Activated T-cell treated with anti-CD3 and anti-CD28 coated beads, Interleukin-2, amount 50 U/mL, for 72 hours (primary cell): ENCODE results near the gene NSUN6. TPM values are rescaled to one million over a fixed set of nuclear protein-coding genes. Genes with fewer than 3 reads are reported as not detected.
A peak's percentile ranks its signal among the peaks of the same experiment; 100 is the strongest.

ENCODE experiments used
- ATAC-seq, 2 donors: fragments of 150-1000 bp; cut with Tn5 transposase; replicated peaks in 1 of 2; 2 replicates each; pipeline ENCODE4 v1.10.0; 2021; ENCODE audit warnings: moderate library complexity in 2 of 2, mild to moderate bottlenecking in 1 of 2
- DNase-seq, 2 donors: peaks; one replicate each; pipeline ENCODE4 v3.0.0; 2021 to 2022; ENCODE audit warnings: mixed read lengths in 1 of 2
- H3K27ac Mint-ChIP-seq: one replicate; pipeline ENCODE4 v1.8.0; 2022; ENCODE audit warnings: mild to moderate bottlenecking, moderate library complexity, mixed read lengths
- H3K27me3 Mint-ChIP-seq: one replicate; pipeline ENCODE4 v1.8.0; 2022; ENCODE audit warnings: low read depth, mixed read lengths
- H3K36me3 Mint-ChIP-seq, 2 donors: one replicate each; pipeline ENCODE4 v1.8.0; 2022; ENCODE audit warnings: mixed read lengths in 2 of 2, mild to moderate bottlenecking in 1 of 2; ENCODE audit not compliant: insufficient read depth in 2 of 2
- H3K4me1 Mint-ChIP-seq: one replicate; pipeline ENCODE4 v1.8.0; 2022; ENCODE audit warnings: low read depth, mixed read lengths
- H3K4me3 Mint-ChIP-seq, 2 donors: one replicate each; pipeline ENCODE4 v1.8.0; 2022; ENCODE audit warnings: mild to moderate bottlenecking in 2 of 2, mixed read lengths in 2 of 2, moderate library complexity in 2 of 2
- H3K9me3 Mint-ChIP-seq, 2 donors: one replicate each; pipeline ENCODE4 v1.8.0; 2022; ENCODE audit warnings: mixed read lengths in 2 of 2
- total RNA-seq, 2 donors: library from RNA; stranded (reverse); gene quantifications; one replicate each; pipeline ENCODE4 v1.2.3, GENCODE V29; 2022

NSUN6 gene, protein sequence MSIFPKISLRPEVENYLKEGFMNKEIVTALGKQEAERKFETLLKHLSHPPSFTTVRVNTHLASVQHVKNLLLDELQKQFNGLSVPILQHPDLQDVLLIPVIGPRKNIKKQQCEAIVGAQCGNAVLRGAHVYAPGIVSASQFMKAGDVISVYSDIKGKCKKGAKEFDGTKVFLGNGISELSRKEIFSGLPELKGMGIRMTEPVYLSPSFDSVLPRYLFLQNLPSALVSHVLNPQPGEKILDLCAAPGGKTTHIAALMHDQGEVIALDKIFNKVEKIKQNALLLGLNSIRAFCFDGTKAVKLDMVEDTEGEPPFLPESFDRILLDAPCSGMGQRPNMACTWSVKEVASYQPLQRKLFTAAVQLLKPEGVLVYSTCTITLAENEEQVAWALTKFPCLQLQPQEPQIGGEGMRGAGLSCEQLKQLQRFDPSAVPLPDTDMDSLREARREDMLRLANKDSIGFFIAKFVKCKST
- total RNA-seq = 10 to 100 TPM; 22.4 to 23.8 TPM

DNA sequence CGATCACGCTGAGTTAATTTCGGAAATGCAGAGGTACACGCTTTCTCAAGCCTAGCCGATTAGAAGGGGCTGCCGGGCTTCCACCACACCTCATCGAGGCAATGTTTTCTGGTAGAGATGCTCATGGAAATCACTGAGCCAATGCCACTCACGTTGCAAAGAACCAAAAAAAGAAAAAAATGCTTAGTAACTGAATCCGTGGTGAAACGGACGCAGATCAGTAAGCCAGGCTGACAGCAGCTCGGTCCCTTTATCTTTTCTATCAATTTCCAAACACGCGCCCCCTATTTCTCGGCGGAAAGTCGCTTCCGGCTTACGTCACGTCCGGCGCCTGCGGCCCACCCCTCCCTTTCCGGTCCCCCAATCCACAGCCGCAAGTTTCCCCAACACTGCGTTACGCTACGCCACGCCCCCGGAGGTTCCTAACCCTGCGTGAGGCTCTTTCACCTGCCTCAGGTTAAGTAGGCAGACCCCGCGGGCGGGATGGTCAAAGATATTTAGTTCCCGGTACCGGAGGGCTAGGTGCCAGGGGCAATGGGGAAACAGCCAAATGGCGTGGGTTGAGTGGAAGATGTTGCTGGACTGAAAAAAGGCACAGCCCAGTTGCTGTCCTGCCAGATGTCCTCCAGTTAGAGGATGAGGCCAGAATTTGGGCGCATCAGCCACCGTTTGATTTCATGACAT lies at the start of gene NSUN6:
Gene NSUN6, minus strand, starts transcription at position 264 of the 684 bp plus-strand sequence. CDS start 384 bp downstream, outside the sequence.
- peak; percentile 94 for DNase-seq
- Mint-ChIP-seq H3K36me3 (peaks cover 0 to 3% of the 10 kb centered on the region in 2 donors), H3K27me3 (no peaks in the 10 kb centered on the region), H3K4me3 (peak within 1 kb of the TSS; percentile 81 to 99), H3K27ac (peak within 1 kb of the TSS; percentile 98), H3K9me3 (no peaks in the 10 kb centered on the region), H3K4me1 (peaks cover 40% of the 10 kb centered on the region)
- peak; percentile 96 to 98 for ATAC-seq

DNA sequence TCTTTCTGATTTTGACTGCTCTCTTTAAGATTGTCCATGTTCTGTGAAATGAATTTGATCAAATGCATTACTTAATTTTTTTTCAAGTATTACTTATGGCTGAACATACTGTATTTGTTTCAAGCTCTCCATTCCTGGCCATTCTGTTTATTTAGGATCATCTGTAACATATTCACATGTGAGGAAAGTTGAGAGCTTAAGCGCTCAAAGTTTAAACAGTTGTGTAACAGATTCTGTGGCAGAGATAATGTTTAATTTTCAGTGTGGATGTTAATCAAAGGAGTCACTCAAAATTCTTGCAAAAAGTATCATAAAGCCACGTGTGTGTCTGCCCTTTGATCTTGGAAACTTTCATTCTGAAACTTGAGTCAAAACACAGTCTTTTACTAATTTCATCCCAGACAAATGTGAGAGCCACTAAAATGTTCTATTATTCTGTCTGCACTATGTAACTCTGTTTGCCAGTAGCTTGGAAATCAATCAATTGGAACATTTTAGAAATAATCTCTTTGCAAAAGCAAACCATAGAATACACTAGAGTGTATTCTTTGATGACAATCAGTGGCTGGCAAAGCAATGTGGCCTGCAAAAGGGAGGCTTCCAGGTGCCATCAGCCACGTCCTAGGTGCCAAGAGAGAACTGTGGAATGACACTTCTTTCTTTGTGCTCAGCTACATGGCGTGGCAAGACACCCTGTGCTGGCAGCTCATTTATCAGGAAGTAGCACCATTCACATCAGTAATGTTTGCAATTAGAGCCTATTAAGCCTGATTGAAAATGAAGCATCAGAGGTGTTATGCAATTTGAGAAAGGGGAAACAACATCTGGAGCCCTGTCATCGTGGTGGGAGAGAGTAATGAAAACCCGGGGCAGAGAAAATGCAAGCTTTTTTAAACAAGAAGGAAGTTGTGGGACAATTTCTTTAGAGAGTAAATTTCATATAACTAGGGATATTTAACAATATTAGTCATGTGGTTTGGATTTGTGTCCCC lies 48.8 kb upstream of the NSUN6 start:
- Mint-ChIP-seq H3K36me3 (no peaks in the 10 kb centered on the region), H3K9me3 (no peaks in the 10 kb centered on the region), H3K4me1 (peaks cover 16% of the 10 kb centered on the region), H3K27ac (no peak overlapping the region), H3K27me3 (no peaks in the 10 kb centered on the region), H3K4me3 (no peak overlapping the region)
- ATAC-seq (peak; percentile 66 to 78), DNase-seq (no peak)

DNA sequence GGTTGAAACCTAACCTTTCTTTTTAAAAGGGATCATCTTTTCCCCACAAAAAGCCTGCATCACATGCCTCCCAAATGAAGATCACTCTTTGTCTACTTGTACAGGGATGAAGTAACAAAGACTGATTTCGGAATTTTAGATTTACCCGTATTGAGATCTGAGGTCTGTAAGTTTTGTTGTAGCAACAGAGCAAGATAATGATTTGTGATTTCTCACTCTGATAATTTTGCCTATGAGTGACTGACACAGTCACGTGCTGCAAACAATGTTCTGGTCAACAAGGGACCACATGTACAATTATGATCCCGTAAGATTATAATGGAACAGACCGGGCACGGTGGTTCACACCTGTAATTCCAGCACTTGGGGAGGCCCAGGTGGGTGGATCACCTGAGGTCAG lies 39.2 kb upstream of the NSUN6 start:
- H3K9me3 Mint-ChIP-seq = no peaks in the 10 kb centered on the region
- no peak overlapping the region for H3K4me3 Mint-ChIP-seq
- no peaks in the 10 kb centered on the region for H3K27me3 Mint-ChIP-seq
- ATAC-seq (no peak), DNase-seq (no peak)
- no peaks in the 10 kb centered on the region for H3K4me1 Mint-ChIP-seq
- H3K27ac Mint-ChIP-seq = no peak overlapping the region
- no peaks in the 10 kb centered on the region for H3K36me3 Mint-ChIP-seq

DNA sequence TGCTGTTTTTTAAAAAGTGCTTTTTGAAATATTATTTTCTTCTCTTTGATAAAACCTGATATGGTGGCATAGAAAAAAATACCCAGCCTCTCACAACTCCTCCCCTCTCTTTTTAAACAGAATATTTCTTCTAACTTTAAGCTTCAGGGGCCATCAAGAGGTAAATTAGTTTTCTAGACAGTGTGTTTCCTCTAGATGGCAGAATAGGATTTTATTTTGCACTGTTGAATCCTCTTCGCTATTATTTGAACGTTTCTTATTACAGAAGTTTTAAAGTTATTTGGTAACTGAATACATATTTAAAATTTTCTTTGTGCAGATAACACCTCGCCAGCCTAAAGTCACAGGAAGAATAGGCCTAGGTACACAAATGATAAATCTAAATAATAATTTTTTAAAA lies 38.1 kb upstream of the NSUN6 start:
- no peaks in the 10 kb centered on the region for H3K36me3 Mint-ChIP-seq
- H3K9me3 Mint-ChIP-seq = no peaks in the 10 kb centered on the region
- no peaks in the 10 kb centered on the region for H3K27me3 Mint-ChIP-seq
- H3K4me1 Mint-ChIP-seq = peaks cover 9% of the 10 kb centered on the region
- H3K27ac Mint-ChIP-seq = no peak overlapping the region
- no peak for ATAC-seq
- no peak overlapping the region for H3K4me3 Mint-ChIP-seq
- DNase-seq = no peak

DNA sequence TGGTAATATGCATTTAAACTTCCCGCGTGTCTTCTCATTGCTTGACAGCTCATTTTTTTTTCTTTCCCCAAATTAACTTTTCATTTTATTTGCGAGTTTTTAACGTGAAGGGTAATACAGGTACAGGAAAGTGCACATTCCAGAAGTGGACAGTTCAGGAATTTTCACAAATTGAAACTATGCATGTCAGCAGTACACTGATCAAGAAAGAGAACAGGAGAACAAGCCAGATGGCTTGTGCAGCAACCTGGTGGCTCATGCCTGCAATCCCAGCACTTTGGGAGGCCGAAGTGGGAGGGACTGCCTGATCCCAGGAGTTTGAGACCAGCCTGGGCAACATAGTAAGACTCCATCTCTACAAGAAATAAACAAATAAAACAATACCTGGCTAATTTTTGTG lies 36.3 kb upstream of the NSUN6 start:
- peaks cover 0 to 1% of the 10 kb centered on the region in 2 donors for H3K36me3 Mint-ChIP-seq
- no peak for DNase-seq
- no peak overlapping the region for H3K4me3 Mint-ChIP-seq
- H3K27me3 Mint-ChIP-seq = no peaks in the 10 kb centered on the region
- H3K9me3 Mint-ChIP-seq = no peaks in the 10 kb centered on the region
- no peak for ATAC-seq
- no peak overlapping the region for H3K27ac Mint-ChIP-seq
- H3K4me1 Mint-ChIP-seq = peaks cover 17% of the 10 kb centered on the region

DNA sequence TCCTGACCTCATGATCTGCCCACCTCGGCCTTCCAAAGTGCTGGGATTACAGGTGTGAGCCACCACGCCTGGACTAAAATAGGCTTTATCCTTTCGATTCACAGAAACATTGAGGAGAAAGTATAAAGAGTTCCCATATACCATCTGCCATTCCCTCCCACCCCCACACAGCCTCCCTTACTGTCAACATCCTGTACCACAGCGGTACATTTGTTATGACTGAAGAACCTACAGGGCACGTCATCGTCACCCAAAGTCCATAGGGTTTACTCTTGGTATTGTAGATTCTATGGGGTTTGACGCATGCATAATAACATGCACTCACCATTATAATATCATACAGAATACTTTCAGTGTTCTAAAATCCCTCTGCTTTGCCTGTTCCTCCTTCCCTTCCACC lies 35.8 kb upstream of the NSUN6 start:
- Mint-ChIP-seq H3K27ac (no peak overlapping the region), H3K9me3 (no peaks in the 10 kb centered on the region), H3K4me3 (no peak overlapping the region), H3K27me3 (no peaks in the 10 kb centered on the region), H3K4me1 (peaks cover 17% of the 10 kb centered on the region), H3K36me3 (peaks cover 0 to 1% of the 10 kb centered on the region in 2 donors)
- no peak for ATAC-seq
- no peak for DNase-seq

DNA sequence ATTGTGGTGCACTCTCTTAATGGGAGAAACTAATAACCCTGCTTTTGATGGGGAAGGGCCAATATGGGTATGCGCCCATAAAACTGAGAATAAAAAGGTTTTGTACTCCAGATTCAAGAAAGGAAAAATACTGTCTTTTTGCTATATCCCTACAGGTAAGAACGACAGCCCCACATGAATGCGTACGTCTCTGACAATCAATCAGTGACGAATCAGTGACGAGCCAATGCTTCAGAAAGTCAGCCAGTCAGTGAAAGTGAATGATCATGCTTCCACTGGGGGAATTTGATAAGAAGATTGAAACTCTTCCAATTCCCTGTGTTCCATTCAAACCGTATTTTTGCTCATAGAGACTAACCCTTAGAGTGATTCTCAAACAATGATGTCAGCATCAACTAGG lies 34.2 kb upstream of the NSUN6 start:
- DNase-seq (no peak), ATAC-seq (no peak)
- H3K9me3 Mint-ChIP-seq = no peaks in the 10 kb centered on the region
- peaks cover 0 to 1% of the 10 kb centered on the region in 2 donors for H3K36me3 Mint-ChIP-seq
- H3K27ac Mint-ChIP-seq = no peak overlapping the region
- H3K4me3 Mint-ChIP-seq = no peak overlapping the region
- H3K27me3 Mint-ChIP-seq = no peaks in the 10 kb centered on the region
- H3K4me1 Mint-ChIP-seq = peaks cover 17% of the 10 kb centered on the region

DNA sequence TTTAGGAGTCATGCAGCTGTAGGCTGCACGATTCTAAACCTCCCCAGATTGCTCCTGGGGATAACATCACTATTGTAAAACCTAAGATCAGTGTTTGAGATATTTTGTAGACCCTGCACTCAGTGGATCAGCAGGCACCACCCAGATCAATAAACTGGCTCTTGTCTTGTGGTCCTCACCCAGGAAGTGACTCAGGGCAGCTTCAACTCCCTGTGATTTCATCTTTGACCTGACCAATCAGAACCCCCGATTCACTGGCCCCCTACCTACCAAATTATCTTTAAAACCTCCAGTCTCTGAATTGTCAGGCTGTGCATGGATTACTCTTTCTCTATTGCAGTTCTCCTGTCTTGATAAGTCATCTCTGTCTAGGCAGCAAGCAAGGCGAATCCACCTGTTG lies 33.6 kb upstream of the NSUN6 start:
- H3K36me3 Mint-ChIP-seq = peaks cover 0 to 1% of the 10 kb centered on the region in 2 donors
- H3K4me3 Mint-ChIP-seq = no peak overlapping the region
- H3K27me3 Mint-ChIP-seq = no peaks in the 10 kb centered on the region
- no peak overlapping the region for H3K27ac Mint-ChIP-seq
- ATAC-seq (peak; percentile 36 to 47), DNase-seq (peak in 1 of 2 donors; percentile 9)
- peaks cover 17% of the 10 kb centered on the region for H3K4me1 Mint-ChIP-seq
- no peaks in the 10 kb centered on the region for H3K9me3 Mint-ChIP-seq

DNA sequence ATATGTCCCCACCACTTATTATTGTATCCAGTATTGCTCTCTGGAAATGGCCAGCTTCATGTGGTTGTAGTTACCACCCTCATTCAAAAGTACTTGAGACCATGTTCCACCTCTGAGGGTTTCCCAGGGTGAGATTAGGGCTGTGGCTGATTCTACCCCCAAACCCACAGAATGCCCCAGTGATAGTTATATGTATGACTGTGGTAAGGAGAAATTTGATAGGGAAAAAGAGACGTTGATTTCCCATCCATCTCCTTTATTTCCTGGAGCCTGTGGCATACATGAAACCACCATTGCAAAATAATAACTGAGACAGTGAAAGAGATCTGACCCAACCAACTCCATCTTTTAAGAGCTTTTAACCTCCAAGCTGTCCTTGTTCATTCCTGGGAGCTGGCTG lies 33.0 kb upstream of the NSUN6 start:
- H3K27ac Mint-ChIP-seq = no peak overlapping the region
- H3K4me1 Mint-ChIP-seq = peaks cover 17% of the 10 kb centered on the region

DNA sequence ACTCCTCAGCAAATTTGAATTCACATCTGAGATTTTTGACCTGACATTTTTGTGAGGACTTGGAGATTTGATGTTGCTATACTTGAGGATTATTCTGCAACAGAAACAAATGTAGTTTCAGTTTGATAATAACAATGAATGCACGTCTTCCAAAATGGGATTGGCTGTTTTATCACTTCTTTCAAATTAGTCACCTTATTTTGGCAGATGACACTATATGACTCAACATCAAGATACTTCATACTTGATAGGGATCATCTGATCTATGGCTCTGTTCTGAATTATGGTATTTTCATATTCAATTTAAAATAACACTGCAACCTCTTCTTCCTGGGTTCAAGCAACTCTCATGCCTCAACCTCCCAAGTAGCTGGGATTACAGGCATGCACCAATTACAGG lies 32.0 kb upstream of the NSUN6 start:
- no peak for DNase-seq
- Mint-ChIP-seq H3K9me3 (no peaks in the 10 kb centered on the region), H3K4me3 (no peak overlapping the region), H3K27me3 (no peaks in the 10 kb centered on the region), H3K4me1 (peaks cover 17% of the 10 kb centered on the region), H3K36me3 (peaks cover 0 to 1% of the 10 kb centered on the region in 2 donors), H3K27ac (peak overlapping the region; percentile 45)
- ATAC-seq = no peak

More for the DNA sequence above, 33.0 kb upstream of the NSUN6 start:
- ATAC-seq (no peak), DNase-seq (no peak)
- H3K4me3 Mint-ChIP-seq = no peak overlapping the region
- peaks cover 0 to 1% of the 10 kb centered on the region in 2 donors for H3K36me3 Mint-ChIP-seq
- H3K27me3 Mint-ChIP-seq = no peaks in the 10 kb centered on the region
- H3K9me3 Mint-ChIP-seq = no peaks in the 10 kb centered on the region

DNA sequence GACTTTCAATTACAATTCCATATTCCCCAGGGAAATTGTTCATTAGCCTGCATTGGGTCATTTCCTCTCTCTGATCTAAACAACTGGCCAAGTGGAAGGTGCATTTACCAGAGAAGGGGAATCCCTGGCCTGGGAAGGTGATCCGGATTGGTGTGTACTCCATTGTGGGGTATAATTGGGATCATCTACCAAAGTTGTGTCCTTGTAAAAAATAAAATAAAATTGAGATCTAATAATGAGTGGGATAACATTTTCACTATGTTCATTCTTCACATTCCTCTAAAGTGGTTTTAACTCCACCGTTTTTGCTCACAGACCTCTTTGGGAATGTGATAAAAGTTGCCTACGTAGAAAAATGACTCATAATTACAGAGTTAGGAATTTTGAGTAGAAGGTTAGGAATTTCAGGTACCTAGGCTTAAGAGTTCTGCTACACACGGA lies 30.6 kb upstream of the NSUN6 start:
- H3K27ac Mint-ChIP-seq = no peak overlapping the region
- no peak overlapping the region for H3K4me3 Mint-ChIP-seq
- DNase-seq (no peak), ATAC-seq (no peak)
- H3K4me1 Mint-ChIP-seq = peaks cover 17% of the 10 kb centered on the region
- peaks cover 1% of the 10 kb centered on the region in 2 donors for H3K36me3 Mint-ChIP-seq
- no peaks in the 10 kb centered on the region for H3K27me3 Mint-ChIP-seq
- no peaks in the 10 kb centered on the region for H3K9me3 Mint-ChIP-seq

DNA sequence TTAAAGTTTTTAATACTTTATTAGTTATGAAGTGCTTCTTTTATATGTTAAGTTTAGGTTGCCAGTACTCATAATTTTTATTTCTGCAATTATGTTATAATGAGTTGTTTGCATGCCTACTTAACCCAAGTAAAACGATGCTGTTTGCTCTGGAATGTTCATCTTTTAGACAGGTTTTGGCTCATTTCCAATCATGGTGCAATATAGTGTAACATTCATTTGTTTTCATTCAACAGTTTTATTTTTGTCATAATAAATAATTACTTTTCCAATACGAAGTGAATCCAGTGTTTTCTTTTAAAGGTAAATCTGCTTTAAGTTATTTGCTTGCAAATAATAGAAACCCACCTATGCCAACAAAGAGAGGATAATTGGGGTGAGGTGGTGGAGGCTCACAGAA lies 30.0 kb upstream of the NSUN6 start:
- Mint-ChIP-seq H3K9me3 (no peaks in the 10 kb centered on the region), H3K36me3 (peaks cover 1% of the 10 kb centered on the region in 2 donors), H3K27ac (peak overlapping the region; percentile 33), H3K4me1 (peaks cover 17% of the 10 kb centered on the region), H3K27me3 (no peaks in the 10 kb centered on the region), H3K4me3 (no peak overlapping the region)
- no peak for DNase-seq
- no peak for ATAC-seq
